ENCODE data around the gene OR7C1. TPM values are rescaled to one million over a fixed set of nuclear protein-coding genes. Genes with fewer than 3 reads are reported as not detected.

Gene OR7C1
- total and polyA plus RNA-seq, 10 of the 15 experiments (the other 5 are each of a cell fraction or from before 2014, with no cell fraction given): 0.04 to 0.06 TPM; not detected in 8

DNA sequence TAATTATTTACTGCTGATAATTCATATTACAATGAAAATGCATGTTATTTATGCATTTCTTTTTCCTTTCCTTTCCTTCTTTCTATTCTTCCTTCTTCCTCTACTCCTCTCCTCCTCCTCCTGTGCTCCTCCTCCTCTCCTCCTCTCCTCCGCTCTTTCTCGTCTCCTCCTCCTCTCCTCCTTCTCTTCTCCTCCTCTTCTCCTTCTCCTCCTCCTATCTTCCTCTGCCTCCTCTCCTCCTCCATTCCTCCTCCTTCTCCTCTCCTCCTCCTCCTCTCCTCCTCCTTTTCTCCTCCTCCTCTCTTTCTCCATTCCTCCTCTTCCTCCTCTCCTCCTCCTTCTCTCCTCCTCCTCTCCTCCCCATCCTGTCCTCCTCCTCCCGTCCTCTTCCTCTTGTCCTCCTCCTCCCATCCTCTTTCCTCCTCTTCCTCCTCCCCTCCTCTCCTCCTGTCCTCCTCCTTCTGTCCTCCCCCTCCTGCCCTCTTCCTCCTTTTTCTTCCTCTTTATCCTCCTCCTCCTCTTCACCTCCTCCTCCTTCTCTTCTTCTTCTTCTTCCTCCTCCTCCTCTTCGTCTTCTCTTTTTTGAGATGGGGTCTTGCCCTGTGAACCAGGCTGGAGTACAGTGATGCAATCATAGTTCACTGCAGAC lies 71.4 kb downstream of the OR7C1 start:
- in situ Hi-C loops (cut with MboI): no loop called here
- no peak for FAIRE-seq

DNA sequence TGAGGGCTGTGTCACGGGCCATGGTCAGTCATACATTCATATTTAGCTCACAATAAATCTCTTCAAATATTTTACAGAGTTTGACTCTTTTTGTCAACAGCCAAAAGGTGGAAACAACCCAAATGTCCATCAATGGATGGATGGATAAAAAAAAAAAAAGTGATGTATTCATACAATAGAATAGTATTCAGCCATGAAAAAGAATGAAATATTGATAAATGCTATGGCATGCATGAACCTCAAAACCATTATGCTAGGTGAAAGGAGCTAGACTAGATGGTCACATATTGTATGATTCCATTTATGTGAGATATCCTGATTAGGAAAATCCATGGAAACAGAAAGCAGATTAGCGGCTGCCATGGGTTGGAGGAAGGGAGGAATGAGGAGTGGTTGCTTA lies 72.9 kb downstream of the OR7C1 start:
- H3K9ac ChIP-seq (ENCODE audit: control insufficient read depth, insufficient read depth, low read length): no peak overlapping the region
- BruUV-seq (replicated peaks): no TSS peak
- FAIRE-seq (no peak), DNase-seq (ENCODE audit: low read depth, low spot score) (no peak), ATAC-seq (no peak)
- H3K79me2 ChIP-seq (ENCODE audit: control insufficient read depth, insufficient read depth, low read length): no peaks in the 10 kb centered on the region
- WGBS (ENCODE audit: insufficient coverage, insufficient replicate concordance, low lambda C conversion rate, missing lambda C conversion rate): 50% methylated on average over 2 of the region's 2 CpGs
- no peak overlapping the region for H3K4me3 ChIP-seq
- H3K4me2 ChIP-seq (ENCODE audit: control insufficient read depth, insufficient read depth): no peak overlapping the region
- ChIA-PET POLR2A (no interaction called here), CTCF (no interaction called here), RAD21 (ENCODE audit: unreplicated experiment) (no interaction called here), SMC1A (ENCODE audit: uncharacterized antibody, unreplicated experiment) (no interaction called here)
- H3K36me3 ChIP-seq (ENCODE audit: control insufficient read depth in 2 of 2, insufficient read depth in 2 of 2, low read length in 1 of 2): no peaks in the 10 kb centered on the region
- H3K27me3 ChIP-seq (replicated peaks in 1 of 2; ENCODE audit: control insufficient read depth in 2 of 2, insufficient read depth in 2 of 2, low read length in 1 of 2): no peaks in the 10 kb centered on the region
- intact Hi-C loops (cut with micrococcal nuclease; ENCODE audit: unreplicated experiment) (no loop called here), in situ Hi-C loops (cut with MboI) (no loop called here)
- no peaks in the 10 kb centered on the region for H3K9me3 ChIP-seq (replicated peaks; ENCODE audit: control insufficient read depth, insufficient read depth, low read length)
- no peak overlapping the region for H2AFZ ChIP-seq (ENCODE audit: control insufficient read depth, low read depth, low read length)
- H3K4me1 ChIP-seq (ENCODE audit: control insufficient read depth, insufficient read depth, low read length): no peaks in the 10 kb centered on the region
- no peaks in the 10 kb centered on the region for H4K20me1 ChIP-seq (ENCODE audit: control insufficient read depth, insufficient read depth)
- H3K27ac ChIP-seq (ENCODE audit: control insufficient read depth, insufficient read depth): no peak overlapping the region
- TF ChIP-seq CHD4 (IDR thresholded peaks at IDR 0.05) (no peak), ASH2L (IDR thresholded peaks at IDR 0.05; ENCODE audit: borderline replicate concordance, low read depth) (no peak), ZNF24 (IDR thresholded peaks at IDR 0.05) (no peak), ETV6 (conservative IDR thresholded peaks at IDR 0.05 in 1 of 2, IDR thresholded peaks at IDR 0.05 in 1 of 2; ENCODE audit: borderline replicate concordance in 1 of 2, low read depth in 1 of 2) (no peak)
- TF ChIP-seq, protein P1, sequence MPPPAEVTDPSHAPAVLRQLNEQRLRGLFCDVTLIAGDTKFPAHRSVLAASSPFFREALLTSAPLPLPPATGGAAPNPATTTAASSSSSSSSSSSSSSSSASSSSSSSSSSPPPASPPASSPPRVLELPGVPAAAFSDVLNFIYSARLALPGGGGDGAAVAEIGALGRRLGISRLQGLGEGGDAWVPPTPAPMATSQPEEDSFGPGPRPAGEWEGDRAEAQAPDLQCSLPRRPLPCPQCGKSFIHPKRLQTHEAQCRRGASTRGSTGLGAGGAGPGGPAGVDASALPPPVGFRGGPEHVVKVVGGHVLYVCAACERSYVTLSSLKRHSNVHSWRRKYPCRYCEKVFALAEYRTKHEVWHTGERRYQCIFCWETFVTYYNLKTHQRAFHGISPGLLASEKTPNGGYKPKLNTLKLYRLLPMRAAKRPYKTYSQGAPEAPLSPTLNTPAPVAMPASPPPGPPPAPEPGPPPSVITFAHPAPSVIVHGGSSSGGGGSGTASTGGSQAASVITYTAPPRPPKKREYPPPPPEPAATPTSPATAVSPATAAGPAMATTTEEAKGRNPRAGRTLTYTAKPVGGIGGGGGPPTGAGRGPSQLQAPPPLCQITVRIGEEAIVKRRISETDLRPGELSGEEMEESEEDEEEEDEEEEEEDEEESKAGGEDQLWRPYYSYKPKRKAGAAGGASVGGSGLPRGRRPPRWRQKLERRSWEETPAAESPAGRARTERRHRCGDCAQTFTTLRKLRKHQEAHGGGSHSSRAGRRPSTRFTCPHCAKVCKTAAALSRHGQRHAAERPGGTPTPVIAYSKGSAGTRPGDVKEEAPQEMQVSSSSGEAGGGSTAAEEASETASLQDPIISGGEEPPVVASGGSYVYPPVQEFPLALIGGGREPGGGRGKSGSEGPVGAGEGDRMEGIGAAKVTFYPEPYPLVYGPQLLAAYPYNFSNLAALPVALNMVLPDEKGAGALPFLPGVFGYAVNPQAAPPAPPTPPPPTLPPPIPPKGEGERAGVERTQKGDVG (CRISPR knock-in tag; IDR thresholded peaks at IDR 0.05): no peak
- TF ChIP-seq, protein P2, sequence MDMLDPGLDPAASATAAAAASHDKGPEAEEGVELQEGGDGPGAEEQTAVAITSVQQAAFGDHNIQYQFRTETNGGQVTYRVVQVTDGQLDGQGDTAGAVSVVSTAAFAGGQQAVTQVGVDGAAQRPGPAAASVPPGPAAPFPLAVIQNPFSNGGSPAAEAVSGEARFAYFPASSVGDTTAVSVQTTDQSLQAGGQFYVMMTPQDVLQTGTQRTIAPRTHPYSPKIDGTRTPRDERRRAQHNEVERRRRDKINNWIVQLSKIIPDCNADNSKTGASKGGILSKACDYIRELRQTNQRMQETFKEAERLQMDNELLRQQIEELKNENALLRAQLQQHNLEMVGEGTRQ (IDR thresholded peaks at IDR 0.05; ENCODE audit: borderline replicate concordance, low read depth, low read length): no peak

More for the DNA sequence above, 71.4 kb downstream of the OR7C1 start:
- Histone ChIP-seq H3K27ac (ENCODE audit: control insufficient read depth, insufficient read depth) (no peak overlapping the region), H3K4me3 (no peak overlapping the region), H3K9ac (ENCODE audit: control insufficient read depth, insufficient read depth, low read length) (no peak overlapping the region), H3K79me2 (ENCODE audit: control insufficient read depth, insufficient read depth, low read length) (no peaks in the 10 kb centered on the region), H4K20me1 (ENCODE audit: control insufficient read depth, insufficient read depth) (no peaks in the 10 kb centered on the region), H3K4me2 (ENCODE audit: control insufficient read depth, insufficient read depth) (no peak overlapping the region), H3K9me3 (replicated peaks; ENCODE audit: control insufficient read depth, insufficient read depth, low read length) (no peaks in the 10 kb centered on the region), H3K4me1 (ENCODE audit: control insufficient read depth, insufficient read depth, low read length) (no peaks in the 10 kb centered on the region), H3K36me3 (ENCODE audit: control insufficient read depth in 2 of 2, insufficient read depth in 2 of 2, low read length in 1 of 2) (no peaks in the 10 kb centered on the region; a peak in 1 of 4 replicates), H2AFZ (ENCODE audit: control insufficient read depth, low read depth, low read length) (no peak overlapping the region), H3K27me3 (replicated peaks in 1 of 2; ENCODE audit: control insufficient read depth in 2 of 2, insufficient read depth in 2 of 2, low read length in 1 of 2) (no peaks in the 10 kb centered on the region)
- 20% methylated on average over 4 of the region's 4 CpGs for WGBS (ENCODE audit: insufficient coverage, insufficient replicate concordance, low lambda C conversion rate, missing lambda C conversion rate)
- no TSS peak for BruUV-seq (replicated peaks)
- TF ChIP-seq, protein P3, sequence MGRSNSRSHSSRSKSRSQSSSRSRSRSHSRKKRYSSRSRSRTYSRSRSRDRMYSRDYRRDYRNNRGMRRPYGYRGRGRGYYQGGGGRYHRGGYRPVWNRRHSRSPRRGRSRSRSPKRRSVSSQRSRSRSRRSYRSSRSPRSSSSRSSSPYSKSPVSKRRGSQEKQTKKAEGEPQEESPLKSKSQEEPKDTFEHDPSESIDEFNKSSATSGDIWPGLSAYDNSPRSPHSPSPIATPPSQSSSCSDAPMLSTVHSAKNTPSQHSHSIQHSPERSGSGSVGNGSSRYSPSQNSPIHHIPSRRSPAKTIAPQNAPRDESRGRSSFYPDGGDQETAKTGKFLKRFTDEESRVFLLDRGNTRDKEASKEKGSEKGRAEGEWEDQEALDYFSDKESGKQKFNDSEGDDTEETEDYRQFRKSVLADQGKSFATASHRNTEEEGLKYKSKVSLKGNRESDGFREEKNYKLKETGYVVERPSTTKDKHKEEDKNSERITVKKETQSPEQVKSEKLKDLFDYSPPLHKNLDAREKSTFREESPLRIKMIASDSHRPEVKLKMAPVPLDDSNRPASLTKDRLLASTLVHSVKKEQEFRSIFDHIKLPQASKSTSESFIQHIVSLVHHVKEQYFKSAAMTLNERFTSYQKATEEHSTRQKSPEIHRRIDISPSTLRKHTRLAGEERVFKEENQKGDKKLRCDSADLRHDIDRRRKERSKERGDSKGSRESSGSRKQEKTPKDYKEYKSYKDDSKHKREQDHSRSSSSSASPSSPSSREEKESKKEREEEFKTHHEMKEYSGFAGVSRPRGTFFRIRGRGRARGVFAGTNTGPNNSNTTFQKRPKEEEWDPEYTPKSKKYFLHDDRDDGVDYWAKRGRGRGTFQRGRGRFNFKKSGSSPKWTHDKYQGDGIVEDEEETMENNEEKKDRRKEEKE (IDR thresholded peaks at IDR 0.05): no peak
- TF ChIP-seq JUNB (IDR thresholded peaks at IDR 0.05): no peak
- no peak for TF ChIP-seq FOXM1 (IDR thresholded peaks at IDR 0.05; ENCODE audit: low read depth, low read length)
- ChIA-PET CTCF (no interaction called here), RAD21 (ENCODE audit: unreplicated experiment) (no interaction called here), SMC1A (ENCODE audit: uncharacterized antibody, unreplicated experiment) (interaction anchor here (1.4 kb wide), 1 partner anchor 14 kb away, joined by 3 read pairs; no protein-coding TSS in a partner anchor), POLR2A (no interaction called here)
- ATAC-seq: no peak
- intact Hi-C loops (cut with micrococcal nuclease; ENCODE audit: unreplicated experiment): no loop called here
- no peak for DNase-seq (ENCODE audit: low read depth, low spot score)

Data from GM12878 (cell line).